ENCODE results near the gene NPTN.
"Not testable (repeated sequence)": the region's sequence is repeated elsewhere in the genome, so short reads cannot be mapped to it uniquely, and the experiment has no call there.

NPTN gene

DNA sequence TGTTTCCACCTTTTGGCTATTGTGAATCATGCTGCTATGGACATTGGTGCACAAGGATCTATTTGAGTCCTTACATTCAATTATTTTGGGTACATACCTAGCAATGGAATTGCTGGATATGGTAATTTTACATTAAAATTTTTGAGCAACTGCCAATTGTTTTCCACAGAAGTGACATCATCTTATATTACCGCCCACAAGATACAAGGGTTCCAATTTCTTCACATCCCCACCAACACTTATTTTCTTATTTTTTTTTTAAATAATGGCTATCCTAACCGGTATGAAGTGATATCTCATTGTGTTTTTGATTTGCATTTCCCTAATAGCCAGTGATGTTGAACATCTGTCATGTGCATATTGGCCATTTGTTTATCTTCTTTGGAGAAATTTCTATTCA, 22.5 kb upstream of the NPTN start:
- H3K4me3 ChIP-seq (ENCODE audit: low read length) = no peak overlapping the region
- no peak for DNase-seq (ENCODE audit: low read depth)
- TF ChIP-seq, protein P1, sequence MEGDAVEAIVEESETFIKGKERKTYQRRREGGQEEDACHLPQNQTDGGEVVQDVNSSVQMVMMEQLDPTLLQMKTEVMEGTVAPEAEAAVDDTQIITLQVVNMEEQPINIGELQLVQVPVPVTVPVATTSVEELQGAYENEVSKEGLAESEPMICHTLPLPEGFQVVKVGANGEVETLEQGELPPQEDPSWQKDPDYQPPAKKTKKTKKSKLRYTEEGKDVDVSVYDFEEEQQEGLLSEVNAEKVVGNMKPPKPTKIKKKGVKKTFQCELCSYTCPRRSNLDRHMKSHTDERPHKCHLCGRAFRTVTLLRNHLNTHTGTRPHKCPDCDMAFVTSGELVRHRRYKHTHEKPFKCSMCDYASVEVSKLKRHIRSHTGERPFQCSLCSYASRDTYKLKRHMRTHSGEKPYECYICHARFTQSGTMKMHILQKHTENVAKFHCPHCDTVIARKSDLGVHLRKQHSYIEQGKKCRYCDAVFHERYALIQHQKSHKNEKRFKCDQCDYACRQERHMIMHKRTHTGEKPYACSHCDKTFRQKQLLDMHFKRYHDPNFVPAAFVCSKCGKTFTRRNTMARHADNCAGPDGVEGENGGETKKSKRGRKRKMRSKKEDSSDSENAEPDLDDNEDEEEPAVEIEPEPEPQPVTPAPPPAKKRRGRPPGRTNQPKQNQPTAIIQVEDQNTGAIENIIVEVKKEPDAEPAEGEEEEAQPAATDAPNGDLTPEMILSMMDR (IDR thresholded peaks at IDR 0.05; ENCODE audit: insufficient read depth, low read depth, low read length, missing control alignments) = no peak

DNA sequence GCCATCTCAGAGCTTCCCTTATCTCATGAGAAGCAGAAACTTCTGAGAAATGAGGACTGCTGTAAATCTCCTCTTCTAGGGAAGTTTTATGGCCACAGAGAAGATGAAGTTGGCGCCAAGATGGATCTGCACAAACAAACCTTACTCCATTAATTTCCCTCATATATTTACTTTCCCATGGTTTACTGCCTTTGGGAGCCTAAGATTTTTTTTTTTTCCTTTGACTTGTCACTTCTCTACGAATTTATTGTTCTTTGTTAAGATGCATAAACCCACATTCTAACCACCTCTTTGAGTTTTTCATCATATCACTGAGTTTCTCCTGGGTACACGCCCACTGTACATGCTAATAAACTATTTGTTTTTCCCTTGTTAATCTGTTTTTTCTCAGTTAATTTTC, 21.5 kb upstream of the NPTN start:
- TF ChIP-seq, protein P1 (IDR thresholded peaks at IDR 0.05; ENCODE audit: insufficient read depth, low read depth, low read length, missing control alignments) = no peak
- H3K4me3 ChIP-seq (ENCODE audit: low read length) = no peak overlapping the region
- no peak for DNase-seq (ENCODE audit: low read depth)

DNA sequence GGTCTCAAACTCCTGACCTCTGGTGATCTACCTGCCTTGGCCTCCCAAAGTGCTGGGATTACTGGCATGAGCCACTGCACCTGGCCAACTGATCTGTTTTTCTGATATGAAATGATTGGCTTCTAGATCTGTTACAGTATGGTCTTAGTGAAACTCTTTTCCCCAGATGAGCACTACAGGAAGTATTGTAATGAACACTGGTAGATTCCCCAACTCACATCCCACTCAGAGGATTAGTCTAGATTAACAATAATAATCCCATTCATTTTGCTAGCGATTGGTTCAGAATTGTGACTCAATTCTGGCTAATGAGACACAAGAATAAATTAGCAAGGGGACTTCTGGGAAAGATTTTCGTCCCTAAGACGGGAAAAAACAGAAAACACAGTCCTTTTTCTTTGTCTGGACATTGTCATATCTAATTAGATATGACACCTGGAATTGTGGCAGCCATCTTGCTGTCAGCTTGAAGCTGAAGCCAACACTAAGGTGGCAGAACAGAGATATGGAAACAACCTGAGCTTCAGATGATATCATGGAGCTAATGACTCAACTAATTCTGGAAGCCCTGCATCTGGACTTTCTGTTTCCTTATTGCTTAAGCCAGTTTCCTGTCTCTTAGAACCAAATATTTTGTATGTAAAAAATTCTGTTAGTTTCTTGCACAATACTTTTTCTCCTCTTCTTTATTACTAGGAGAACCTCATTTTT, 17.4 kb upstream of the NPTN start:
- TF ChIP-seq, protein P1 (IDR thresholded peaks at IDR 0.05; ENCODE audit: insufficient read depth, low read depth, low read length, missing control alignments) = no peak
- H3K4me3 ChIP-seq (ENCODE audit: low read length) = no peak overlapping the region
- peak; percentile 85 for DNase-seq (ENCODE audit: low read depth)

DNA sequence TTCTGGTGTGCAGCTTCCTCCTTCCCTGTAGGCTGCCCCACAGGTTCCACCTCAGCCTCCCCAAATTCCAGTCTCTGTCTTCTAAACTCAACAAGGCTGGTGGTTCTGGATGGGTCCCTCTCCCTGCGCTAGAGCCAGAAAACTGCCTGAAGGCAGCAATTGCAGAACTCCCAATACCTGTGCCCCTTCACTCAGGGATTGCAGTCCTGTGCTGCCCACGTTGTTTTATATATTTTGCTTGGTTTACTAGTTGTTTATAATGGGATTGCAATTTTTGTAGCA, 14.8 kb upstream of the NPTN start:
- DNase-seq (ENCODE audit: low read depth) = no peak
- TF ChIP-seq, protein P1 (IDR thresholded peaks at IDR 0.05; ENCODE audit: insufficient read depth, low read depth, low read length, missing control alignments) = no peak
- H3K4me3 ChIP-seq (ENCODE audit: low read length) = no peak overlapping the region

DNA sequence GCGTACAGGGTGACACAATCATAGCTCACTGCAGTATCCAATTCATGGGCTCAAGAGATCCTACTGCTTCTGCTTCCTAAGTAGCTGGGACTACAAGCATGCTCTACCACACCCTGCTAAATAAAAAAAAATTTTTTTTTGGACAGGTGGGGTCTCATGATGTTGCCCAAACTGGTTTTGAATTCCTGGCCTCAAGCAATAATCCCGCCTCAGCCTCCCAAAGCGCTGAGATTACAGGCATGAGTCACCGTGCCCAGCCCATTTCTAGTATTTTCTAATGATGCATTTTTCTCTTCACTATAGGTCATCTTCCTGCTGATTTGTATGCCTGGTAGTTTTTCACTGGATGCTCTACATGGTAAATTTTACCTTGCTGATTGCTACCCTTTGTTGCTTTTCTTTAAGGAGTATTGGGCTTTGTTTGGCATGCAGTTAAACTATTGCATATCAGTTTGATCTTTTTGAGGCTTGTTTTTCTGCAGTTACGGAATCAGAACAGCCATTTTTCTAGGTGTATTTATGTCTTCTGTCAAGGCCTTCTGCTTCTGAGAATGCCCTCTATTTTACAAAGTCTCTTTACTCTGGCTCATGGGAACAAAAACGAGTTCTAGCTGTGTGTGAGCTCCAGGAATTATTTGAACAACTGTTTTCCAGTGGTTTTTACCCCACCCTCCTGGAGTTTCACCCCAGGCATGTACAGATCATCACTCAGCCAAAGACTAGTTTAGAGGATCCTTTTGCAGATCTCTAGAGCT, 14.2 kb upstream of the NPTN start:
- TF ChIP-seq, protein P1 (IDR thresholded peaks at IDR 0.05; ENCODE audit: insufficient read depth, low read depth, low read length, missing control alignments) = no peak
- no peak overlapping the region for H3K4me3 ChIP-seq (ENCODE audit: low read length)
- DNase-seq (ENCODE audit: low read depth) = peak; percentile 84

DNA sequence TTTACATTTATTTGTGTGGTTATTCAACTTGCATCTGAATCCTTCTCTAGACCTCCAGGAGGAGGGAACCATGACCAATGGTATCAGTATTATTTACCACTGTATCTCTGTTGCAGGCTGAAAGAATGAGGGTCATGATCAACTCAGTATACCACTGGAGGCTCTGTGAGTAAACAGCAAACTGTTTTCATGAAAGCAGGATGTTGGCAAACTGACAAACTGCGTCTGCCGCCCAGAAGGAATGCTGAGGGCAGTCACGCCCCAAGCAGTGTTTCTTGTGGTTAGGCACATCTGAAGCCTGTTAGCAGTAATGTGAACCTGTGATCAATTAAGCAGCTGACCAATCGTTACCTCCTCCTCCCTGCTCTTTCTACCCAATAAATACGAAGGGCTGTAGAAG, 6.3 kb upstream of the NPTN start:
- DNase-seq (ENCODE audit: low read depth) = peak; percentile 69

DNA sequence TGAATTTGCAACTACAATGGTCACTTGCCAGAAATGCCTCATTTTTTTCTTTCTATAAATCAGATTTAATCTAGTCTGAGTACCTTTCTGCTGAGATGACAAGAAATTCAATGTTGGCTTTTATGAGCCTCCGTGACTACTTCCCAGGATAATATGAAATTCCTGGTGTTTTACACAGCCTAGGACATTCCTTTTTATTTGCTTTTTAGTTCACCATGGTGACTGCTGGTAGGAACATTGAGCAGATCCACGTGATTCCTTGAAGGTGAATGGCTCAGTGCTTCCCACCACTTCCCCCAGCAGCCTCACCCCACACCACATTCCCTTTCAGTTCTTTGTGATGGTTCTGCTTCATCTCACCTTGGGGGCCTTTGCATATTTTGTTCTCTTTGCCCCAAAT, 4.3 kb upstream of the NPTN start:
- DNase-seq (ENCODE audit: low read depth) = no peak
- TF ChIP-seq, protein P1 (IDR thresholded peaks at IDR 0.05; ENCODE audit: insufficient read depth, low read depth, low read length, missing control alignments) = no peak
- H3K4me3 ChIP-seq (ENCODE audit: low read length) = no peak overlapping the region

More for the DNA sequence above, 6.3 kb upstream of the NPTN start:
- H3K4me3 ChIP-seq (ENCODE audit: low read length) = not testable (repeated sequence)

All from epithelial cell of esophagus (primary cell).